GM21390 (cell line): ENCODE results near the gene LGI1.

Experiments
- ATAC-seq: cut with Tn5 transposase; IDR thresholded peaks from one replicate; pipeline ENCODE4 v1.9.1; 2021; ENCODE audit not compliant: unreplicated experiment

The LGI1 gene

GRCh38 chr10:93844979-93845626 lies 87.4 kb downstream of the LGI1 start:
- ATAC-seq = no peak
